GM21447 (cell line): ENCODE measurements around the gene PSORS1C1.
"Not testable (repeated sequence)": the region's sequence is repeated elsewhere in the genome, so short reads cannot be mapped to it uniquely, and the experiment has no call there.

Experiments used
- ATAC-seq: cut with Tn5 transposase; IDR thresholded peaks from one replicate; pipeline ENCODE4 v1.9.1; 2021; ENCODE audit not compliant: unreplicated experiment

Gene PSORS1C1

DNA sequence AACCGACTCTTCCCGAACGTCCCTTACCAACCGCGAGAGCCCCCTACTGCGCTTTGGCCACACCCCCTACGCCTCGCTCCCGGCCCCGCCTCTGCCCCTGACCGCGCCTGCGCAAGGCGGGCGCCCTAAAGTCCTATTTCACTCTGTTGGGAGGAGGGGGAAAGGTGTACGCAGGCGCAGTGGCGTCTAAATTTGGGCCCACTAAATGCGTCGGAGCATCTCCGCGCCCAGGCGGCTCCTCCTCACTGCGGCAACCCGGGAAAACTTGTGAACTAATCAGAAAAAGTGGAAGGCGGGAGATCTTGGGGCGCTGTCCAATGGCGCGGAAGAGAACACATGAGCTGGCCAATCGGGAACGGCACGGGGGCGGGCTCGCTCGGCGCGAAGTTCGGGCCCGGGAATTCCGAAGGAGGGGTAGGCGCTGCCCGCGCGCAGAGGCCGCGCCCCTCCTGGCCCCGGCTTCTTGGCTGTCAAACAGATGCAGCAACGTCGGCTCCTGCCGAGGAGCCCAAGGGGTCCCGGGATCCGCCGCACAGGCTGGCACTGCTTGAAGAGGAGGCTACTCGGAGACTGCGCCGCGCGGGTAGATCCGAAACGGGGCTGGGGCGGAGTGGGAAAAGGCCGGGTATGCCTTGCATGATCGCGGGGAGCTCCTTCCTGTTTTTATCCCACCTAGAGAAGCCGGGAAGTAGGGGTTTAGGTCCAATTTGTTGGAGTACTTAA, 43.7 kb downstream of the PSORS1C1 start, which contains the start of gene TCF19:
Gene TCF19, plus strand, starts transcription at position 450 of the 723 bp plus-strand sequence. CDS start 881 bp downstream, outside the sequence.
- peak; percentile 83 for ATAC-seq

DNA sequence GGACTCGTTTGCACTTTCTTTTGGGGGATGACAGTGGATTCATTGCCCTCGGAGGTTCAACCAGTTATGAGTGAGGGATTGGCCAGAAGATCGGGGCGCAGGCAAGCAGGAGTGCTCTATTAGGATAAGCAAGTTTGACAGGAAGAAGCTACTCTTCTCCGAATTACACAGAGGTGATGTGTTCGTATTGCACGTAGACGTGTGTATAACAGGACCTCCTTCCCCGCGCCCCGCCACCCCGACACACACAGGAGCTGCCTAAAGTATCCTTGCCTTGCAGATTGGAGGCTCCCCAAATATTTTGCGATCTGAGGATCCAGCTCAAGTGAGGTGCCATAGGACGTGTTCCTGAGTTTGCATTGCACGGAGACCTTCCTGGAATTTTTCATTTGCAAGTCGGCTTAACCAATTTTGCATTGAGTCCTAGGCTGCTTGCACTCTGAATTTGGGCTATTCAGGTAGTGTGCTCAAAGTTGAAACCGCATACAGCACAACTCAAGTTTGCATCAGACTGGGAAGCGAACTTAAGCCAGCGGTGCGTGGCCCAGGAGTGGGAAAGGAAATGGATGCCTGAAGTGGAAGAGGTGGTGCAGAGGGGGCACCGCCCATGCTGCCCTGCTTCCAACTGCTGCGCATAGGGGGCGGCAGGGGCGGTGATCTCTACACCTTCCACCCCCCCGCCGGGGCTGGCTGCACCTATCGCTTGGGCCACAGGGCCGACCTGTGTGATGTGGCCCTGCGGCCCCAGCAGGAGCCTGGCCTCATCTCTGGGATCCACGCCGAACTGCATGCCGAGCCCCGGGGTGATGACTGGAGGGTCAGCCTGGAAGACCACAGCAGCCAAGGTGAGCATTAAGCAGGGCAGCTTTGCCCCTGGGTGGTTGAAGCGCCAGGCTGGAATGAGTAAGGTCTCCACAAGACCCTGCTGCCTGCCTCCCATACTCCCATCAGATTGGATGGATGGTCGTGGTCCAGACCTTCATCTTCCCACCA, 44.6 kb downstream of the PSORS1C1 start:
- ATAC-seq = no peak

DNA sequence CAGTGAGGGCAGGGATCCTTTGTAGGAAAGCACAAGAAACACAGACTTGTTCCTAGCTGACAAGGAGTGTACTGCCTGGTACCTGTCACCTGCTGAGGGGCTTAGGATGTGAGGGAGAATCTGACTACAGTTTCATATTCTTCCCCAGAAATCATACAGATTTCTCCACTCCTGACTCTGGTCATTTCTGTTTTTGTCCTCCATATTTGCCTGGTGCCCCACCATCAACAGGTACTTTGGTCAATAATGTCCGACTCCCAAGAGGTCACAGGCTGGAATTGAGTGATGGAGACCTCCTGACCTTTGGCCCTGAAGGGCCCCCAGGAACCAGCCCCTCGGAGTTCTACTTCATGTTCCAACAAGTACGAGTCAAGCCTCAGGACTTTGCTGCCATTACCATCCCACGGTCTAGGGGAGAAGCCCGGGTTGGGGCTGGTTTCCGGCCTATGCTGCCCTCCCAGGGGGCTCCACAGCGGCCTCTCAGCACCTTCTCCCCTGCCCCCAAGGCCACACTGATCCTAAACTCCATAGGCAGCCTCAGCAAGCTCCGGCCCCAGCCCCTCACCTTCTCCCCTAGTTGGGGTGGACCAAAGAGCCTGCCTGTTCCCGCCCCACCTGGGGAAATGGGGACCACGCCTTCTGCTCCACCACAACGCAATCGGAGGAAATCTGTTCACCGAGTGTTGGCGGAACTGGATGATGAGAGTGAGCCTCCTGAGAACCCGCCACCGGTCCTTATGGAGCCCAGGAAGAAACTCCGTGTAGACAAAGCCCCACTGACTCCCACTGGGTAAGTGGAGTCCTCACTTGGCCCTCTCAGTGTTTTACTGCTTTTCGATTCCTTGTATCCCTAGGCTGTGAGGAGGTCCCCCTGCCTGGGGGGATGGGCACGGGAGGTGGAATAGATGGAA, 46.9 kb downstream of the PSORS1C1 start:
- no peak for ATAC-seq

GRCh38 chr6:31162463-31163165, 48.0 kb downstream of the PSORS1C1 start:
- ATAC-seq = no peak

GRCh38 chr6:31163922-31164321, 49.3 kb downstream of the PSORS1C1 start:
- no peak for ATAC-seq

DNA sequence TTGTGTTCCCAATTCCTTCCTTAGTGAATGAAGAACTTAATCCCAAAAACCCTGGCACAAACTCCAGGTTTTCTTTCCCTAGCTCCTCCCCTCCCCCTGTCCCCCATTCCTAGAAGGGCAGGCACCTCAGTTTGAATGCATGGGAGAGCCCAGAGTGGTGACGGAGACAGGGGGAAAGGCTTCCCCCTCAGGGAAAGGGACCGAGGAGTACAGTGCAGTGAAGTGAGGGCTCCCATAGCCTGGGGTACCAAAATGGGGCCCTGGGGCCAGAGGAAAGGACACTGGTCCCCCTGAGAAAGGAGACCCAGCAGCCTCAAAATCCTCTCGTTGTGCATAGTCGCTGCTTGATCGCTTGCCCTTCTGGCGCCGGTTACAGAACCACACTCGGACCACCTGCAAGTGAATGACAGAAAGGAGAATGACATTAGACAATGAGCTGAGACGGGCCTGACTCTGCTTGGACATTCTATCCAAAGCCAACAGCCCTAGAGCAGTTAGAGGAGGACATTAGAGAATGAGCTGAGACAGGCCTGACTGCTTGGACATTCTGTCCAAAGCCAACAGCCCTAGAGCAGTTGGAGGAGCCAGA, 50.0 kb downstream of the PSORS1C1 start:
- not testable (repeated sequence) for ATAC-seq

GRCh38 chr6:31165064-31165832, 50.6 kb downstream of the PSORS1C1 start:
- ATAC-seq = peak; percentile 84

DNA sequence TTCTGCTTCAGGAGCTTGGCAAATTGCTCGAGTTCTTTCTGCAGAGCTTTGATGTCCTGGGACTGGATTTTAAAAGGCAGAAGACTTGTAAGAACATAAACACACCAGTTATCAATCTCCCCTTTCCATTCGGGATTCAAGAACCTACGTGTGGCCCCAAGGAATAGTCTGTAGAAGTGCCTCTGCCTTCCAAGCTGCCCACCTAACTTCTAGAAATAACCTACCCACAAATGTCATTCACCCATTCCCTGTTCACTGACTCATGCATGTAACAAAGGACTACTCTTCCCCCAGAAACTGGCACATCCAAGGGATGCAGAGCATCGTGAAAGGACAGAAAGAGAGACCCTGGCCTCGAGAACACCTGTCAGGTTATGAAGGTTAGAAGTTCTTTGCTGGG, 51.4 kb downstream of the PSORS1C1 start:
- no peak for ATAC-seq

GRCh38 chr6:31168606-31169005, 54.0 kb downstream of the PSORS1C1 start:
- ATAC-seq = no peak

- no peak for ATAC-seq
Measured at GRCh38 chr6:31169123-31169857, 54.7 kb downstream of the PSORS1C1 start.

- ATAC-seq = not testable (repeated sequence)
Measured at GRCh38 chr6:31169858-31170599, 55.4 kb downstream of the PSORS1C1 start.

DNA sequence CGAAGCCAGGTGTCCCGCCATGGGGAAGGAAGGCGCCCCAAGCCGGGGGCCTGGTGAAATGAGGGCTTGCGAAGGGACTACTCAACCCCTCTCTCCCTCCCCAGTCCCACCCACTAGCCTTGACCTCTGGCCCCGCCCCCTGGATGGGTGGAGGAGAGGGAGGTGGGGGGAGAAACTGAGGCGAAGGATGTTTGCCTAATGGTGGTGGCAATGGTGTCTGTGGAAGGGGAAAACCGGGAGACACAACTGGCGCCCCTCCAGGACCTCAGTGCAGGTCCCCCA, 55.9 kb downstream of the PSORS1C1 start, which contains the start of gene POU5F1:
Gene POU5F1, minus strand, starts transcription at position 83 of the 282 bp plus-strand sequence. Its CDS starts 62 bp downstream, at position 21.
- ATAC-seq = no peak

DNA sequence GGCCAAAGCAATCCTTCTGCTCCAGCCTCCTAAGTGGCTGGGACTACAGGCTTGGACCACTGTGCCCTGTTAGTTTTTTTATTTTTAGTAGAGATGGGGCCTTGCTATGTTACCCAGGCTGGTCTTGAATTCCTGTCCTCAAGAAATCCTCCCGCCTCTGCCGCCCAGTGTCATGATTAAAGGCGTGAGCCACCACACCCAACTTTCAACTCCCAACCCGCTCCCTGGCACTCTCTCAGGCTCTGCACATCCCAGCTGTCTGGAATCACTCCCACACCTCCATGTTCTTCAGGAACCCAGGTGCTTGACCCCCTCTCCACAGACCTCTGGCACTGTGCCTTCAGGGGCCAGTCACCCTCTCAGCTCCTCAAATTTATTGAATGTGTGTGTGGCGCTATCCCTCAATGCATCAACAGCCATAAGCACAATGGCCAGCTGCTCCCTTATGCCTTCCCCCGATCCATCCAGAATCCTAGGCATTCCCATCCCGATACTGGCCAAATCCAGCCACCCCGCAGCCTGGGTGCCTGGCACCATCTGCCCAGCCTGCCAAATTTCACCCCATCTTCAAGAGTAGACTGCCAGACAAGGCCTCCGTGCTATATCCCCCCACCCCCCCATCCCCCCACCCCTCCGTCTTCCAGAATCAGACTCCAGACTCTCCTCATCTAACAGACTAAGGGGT, 56.5 kb downstream of the PSORS1C1 start:
- ATAC-seq = no peak

DNA sequence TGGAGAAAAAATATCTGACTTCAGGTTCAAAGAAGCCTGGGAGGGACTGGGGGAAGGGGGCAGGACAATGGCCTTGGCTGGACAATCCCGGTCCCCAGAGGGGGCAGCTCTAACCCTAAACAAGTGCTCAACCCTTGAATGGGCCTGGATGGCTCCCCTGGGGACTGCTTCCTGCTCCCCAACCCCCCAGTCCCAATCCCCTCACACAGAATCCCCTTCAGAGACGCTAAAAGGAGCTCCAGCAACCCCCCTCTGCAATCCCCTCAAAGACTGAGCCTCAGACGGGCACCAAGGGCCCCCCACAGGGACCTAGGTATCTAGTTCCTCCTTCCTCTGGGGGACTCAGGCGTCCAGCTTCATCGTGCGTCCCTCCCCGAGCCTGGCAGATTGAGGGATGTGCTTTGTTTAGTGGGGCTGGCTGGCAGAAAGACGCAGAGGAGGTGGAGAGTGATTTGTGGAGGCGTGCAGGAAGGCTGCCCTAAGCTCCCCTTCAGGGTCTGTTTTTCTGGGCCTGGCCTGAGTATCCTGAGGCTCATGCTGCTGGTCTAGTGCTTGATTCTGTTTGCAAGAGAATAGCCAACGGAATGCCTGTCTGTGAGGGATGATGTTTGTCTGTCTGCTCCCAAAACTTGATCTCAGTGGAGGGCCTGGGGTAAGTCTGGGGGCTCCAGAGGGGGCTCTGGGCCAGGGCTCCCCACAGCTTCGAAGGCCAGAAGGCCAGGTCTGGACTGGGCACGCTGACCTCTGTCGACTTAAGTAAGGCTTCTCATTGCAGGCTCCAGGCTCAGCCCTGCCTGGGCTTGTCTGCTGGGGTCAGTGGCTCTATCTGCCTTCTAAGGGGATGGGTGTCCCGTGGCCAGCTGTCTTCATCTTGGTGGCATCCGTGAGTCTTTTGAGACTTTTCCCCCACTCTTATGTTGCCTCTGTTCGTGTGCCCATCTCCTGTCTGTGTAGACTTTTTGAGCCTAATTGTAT, 57.6 kb downstream of the PSORS1C1 start:
- no peak for ATAC-seq

- no peak for ATAC-seq
Measured at GRCh38 chr6:31172973-31173384, 58.4 kb downstream of the PSORS1C1 start.

DNA sequence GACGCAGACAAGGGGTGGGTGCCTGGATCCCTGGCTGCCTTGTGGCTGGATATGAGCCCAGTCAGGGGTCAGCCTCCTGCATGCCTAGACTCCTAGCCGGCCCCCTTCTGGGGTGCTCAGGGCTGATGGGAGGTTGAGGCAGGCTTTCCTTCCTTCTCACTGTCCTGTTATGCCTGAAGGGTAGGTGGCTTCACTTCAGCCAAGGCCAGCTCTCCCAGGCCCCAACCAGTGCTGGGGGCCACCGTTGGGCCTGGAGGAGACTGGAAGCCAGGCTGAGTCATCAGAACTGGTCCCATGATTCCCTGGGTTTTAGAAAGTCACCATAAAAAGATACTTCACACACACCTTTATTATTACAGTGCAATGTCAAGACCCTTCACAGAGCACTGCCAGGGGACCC, 58.8 kb downstream of the PSORS1C1 start:
- no peak for ATAC-seq
